Measurements from ENCODE around the gene GPC5. TPM values are rescaled to one million over a fixed set of nuclear protein-coding genes. Genes with fewer than 3 reads are reported as not detected.

GPC5 gene
- total and polyA plus RNA-seq, 2 of the 8 experiments (the other 6 are each of a cell fraction or from before 2014, with no cell fraction given): 0.20 to 0.39 TPM

GRCh38 chr13:92573467-92574057 lies 1175.1 kb downstream of the GPC5 start:
- no peaks in the 10 kb centered on the region for H3K9me3 ChIP-seq (ENCODE audit: insufficient read depth in 2 of 2, low read depth in 1 of 2, low read length in 1 of 2)
- H2AFZ ChIP-seq (ENCODE audit: low read length): peak overlapping the region; percentile 84; the same call in 1 of the 2 replicates
- no peak overlapping the region for H3K23ac ChIP-seq (ENCODE audit: insufficient read length)
- no peak overlapping the region for H3K27ac ChIP-seq (ENCODE audit: low read depth, low read length)
- peak; percentile 20 to 57 (median 56); a peak in 3 of 4 replicates for TF ChIP-seq CTCF (IDR thresholded peaks at IDR 0.05; ENCODE audit: control extremely low read depth in 1 of 3, insufficient read depth in 1 of 3, low read depth in 1 of 3, low read length in 3 of 3)
- TF ChIP-seq TEAD4 (IDR thresholded peaks at IDR 0.05; ENCODE audit: low read depth, low read length): 0 out of 2 replicates have a peak, but pooled peaks have one; percentile 18
- TF ChIP-seq MAX (IDR thresholded peaks at IDR 0.05): peak; percentile 72
- TF ChIP-seq SRF (IDR thresholded peaks at IDR 0.05; ENCODE audit: low read depth, low read length): no peak
- no peak for TF ChIP-seq TCF12 (IDR thresholded peaks at IDR 0.05; ENCODE audit: low read depth, low read length)
- TF ChIP-seq RAD21 (IDR thresholded peaks at IDR 0.05 in 1 of 2, conservative IDR thresholded peaks at IDR 0.05 in 1 of 2; ENCODE audit: low read depth in 2 of 2, low read length in 2 of 2): peak; percentile 82 to 84
- no peaks in the 10 kb centered on the region for H3K79me2 ChIP-seq (ENCODE audit: control insufficient read depth in 1 of 2, insufficient read depth in 2 of 2, low read length in 2 of 2)
- H3K4ac ChIP-seq (replicated peaks; ENCODE audit: insufficient read length, low read depth, low read length): no peak overlapping the region
- no peak overlapping the region for H4K8ac ChIP-seq (ENCODE audit: extremely low read depth, insufficient read depth, low read length)
- H3K79me1 ChIP-seq (ENCODE audit: low read depth, low read length): no peaks in the 10 kb centered on the region
- H3K27me3 ChIP-seq (replicated peaks in 1 of 4; ENCODE audit: control insufficient read depth in 3 of 4, extremely low read depth in 1 of 4, insufficient read depth in 3 of 4, low read length in 3 of 4): peaks cover 0 to 3% (median 0%) of the 10 kb centered on the region in 4 experiments; a peak in 2 of 7 replicates
- H3K18ac ChIP-seq (ENCODE audit: extremely low read depth, low read length): no peak overlapping the region
- H3K56ac ChIP-seq (replicated peaks; ENCODE audit: insufficient read length, low read depth, low read length): no peak overlapping the region
- DNase-seq (ENCODE audit: low read depth in 1 of 2, low spot score in 2 of 2) (peak in 1 of 2 experiments; percentile 48), FAIRE-seq (peak; percentile 90)
- H4K5ac ChIP-seq (ENCODE audit: insufficient read length, low read depth, low read length): no peak overlapping the region
- H2BK12ac ChIP-seq (ENCODE audit: low read depth, low read length): no peak overlapping the region
- 50% methylated on average over 10 of the region's 10 CpGs; no CpG with 5 or more reads in 1 of the 2 experiments for WGBS, 2 experiments (ENCODE audit: extremely low coverage in 1 of 2, insufficient coverage in 1 of 2, insufficient read length in 1 of 2, insufficient replicate concordance in 2 of 2, low coverage in 1 of 2, low lambda C conversion rate in 2 of 2, missing lambda C conversion rate in 1 of 2)
- H2BK5ac ChIP-seq (ENCODE audit: low read depth, low read length): no peak overlapping the region
- no peaks in the 10 kb centered on the region for H3K4me1 ChIP-seq (replicated peaks in 1 of 4; ENCODE audit: control insufficient read depth in 3 of 4, insufficient read depth in 4 of 4, low read length in 3 of 4)
- no peak overlapping the region for H3K4me3 ChIP-seq (ENCODE audit: extremely low read depth in 1 of 4, insufficient read depth in 2 of 4, low read depth in 3 of 4, low read length in 4 of 4)
- no peak overlapping the region for H2BK15ac ChIP-seq (ENCODE audit: low read length)
- H3K14ac ChIP-seq (ENCODE audit: insufficient read length): no peak overlapping the region
- H3K4me2 ChIP-seq (ENCODE audit: insufficient read depth in 1 of 2, low read depth in 2 of 2, low read length in 2 of 2): no peak overlapping the region
- H3K23me2 ChIP-seq (ENCODE audit: low read depth, low read length): no peaks in the 10 kb centered on the region
- no peaks in the 10 kb centered on the region for H3K36me3 ChIP-seq (ENCODE audit: control insufficient read depth in 2 of 4, insufficient read depth in 4 of 4, low read length in 3 of 4)
- H3K9ac ChIP-seq (replicated peaks in 1 of 4; ENCODE audit: extremely low read depth in 1 of 4, low read depth in 3 of 4, low read length in 3 of 4): no peak overlapping the region
- POLR2A ChIA-PET (ENCODE audit: partially characterized antibody): no interaction called here
- no peak overlapping the region for H2BK120ac ChIP-seq (replicated peaks; ENCODE audit: low read depth, low read length)
- CTCF ChIA-PET (ENCODE audit: partially characterized antibody): interaction anchor here (0.7 to 2.5 kb wide), 21 partner anchors 9 to 1788 kb away, joined by 3 to 7 read pairs (median 3); no protein-coding TSS in a partner anchor
- H2AK5ac ChIP-seq (ENCODE audit: low read depth, low read length): 0 out of 2 replicates have a peak overlapping the region, but pooled peaks have one; percentile 32
- no peak overlapping the region for H4K91ac ChIP-seq (replicated peaks; ENCODE audit: insufficient read length, low read length)
- H4K20me1 ChIP-seq (replicated peaks in 1 of 2; ENCODE audit: control insufficient read depth in 1 of 2, insufficient read depth in 2 of 2, low read length in 2 of 2): no peaks in the 10 kb centered on the region
- H2BK20ac ChIP-seq (ENCODE audit: low read length): no peak overlapping the region

Data from H1 (cell line).